CD4-positive, alpha-beta T cell treated with Interleukin-4 for 1 hour (primary cell): ENCODE results near the gene PCNX2.
"Not testable (repeated sequence)": the region's sequence is repeated elsewhere in the genome, so short reads cannot be mapped to it uniquely, and the experiment has no call there.

Experiments used
- DNase-seq, 2 donors: peaks; one replicate each; pipeline ENCODE4 v3.0.0-alpha.2; 2020 to 2022

The PCNX2 gene

DNA sequence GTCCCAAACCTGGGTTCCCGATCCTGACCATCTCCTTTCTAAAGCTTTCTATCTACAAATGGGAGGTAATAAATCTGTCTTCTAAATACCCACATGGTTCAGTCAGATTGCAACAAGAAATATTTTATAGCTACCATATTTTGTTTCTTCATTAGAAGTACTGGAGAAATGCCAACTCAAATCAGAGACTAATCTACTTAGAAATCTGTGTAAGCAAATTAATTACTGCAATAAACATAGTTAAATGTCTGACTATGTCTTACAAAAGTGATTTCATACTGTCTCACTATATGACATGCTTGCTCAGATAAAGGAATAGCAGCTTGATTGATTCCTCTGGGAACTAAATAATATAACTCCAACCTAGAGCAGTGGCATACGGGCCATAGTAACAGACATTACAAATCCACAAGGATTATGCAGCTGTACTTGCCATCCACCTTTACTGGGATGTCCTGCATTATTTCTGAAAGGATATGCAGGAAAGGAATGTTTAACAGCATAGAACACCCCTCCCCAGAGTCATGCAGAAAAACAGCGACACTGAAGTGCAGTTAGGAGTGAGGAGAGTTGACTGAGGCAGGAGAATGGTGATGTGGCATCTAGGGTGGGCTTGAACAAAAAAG lies 80.3 kb downstream of the PCNX2 start:
- DNase-seq = no peak

GRCh38 chr1:233211595-233211994 lies 83.9 kb downstream of the PCNX2 start:
- no peak for DNase-seq

GRCh38 chr1:233211106-233211505 lies 84.4 kb downstream of the PCNX2 start:
- DNase-seq = no peak

- no peak for DNase-seq
Measured at GRCh38 chr1:233209481-233209880, 86.0 kb downstream of the PCNX2 start.

DNA sequence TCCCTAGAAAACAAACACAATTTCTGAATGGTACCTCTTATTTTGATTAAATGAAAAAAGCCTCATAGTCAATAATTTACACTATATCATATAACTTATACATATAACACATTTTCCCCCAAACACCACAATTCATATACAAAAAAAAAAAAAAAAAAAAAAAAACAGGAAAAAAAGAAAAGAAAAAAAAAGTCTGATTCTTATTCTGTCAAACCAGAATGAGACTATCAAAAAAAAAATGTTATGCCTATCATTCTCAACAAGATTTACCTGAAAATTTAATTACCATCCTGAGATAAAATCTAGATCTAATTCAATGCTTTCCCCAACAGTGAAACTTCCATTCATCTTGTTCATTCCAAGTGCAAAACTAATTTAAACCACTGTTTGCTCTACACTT lies 86.8 kb downstream of the PCNX2 start:
- no peak for DNase-seq

DNA sequence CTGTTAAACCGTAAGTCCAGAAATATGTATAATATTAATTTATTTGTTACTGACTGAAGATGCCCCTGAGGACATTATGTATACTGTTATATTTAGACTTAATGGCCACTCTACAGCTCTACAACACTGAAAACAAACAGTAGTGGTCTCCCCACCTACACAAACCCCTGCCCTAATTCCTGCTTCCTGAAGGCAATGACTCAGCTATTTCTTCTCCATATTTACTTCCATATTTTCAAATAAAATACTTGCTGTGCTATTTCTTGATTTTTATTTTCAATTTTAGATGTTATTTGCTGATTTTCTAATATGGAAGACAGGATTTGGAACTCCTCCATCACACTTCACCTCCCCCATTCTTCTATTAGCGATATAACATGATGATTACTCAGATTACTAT lies 97.6 kb downstream of the PCNX2 start:
- DNase-seq = no peak

DNA sequence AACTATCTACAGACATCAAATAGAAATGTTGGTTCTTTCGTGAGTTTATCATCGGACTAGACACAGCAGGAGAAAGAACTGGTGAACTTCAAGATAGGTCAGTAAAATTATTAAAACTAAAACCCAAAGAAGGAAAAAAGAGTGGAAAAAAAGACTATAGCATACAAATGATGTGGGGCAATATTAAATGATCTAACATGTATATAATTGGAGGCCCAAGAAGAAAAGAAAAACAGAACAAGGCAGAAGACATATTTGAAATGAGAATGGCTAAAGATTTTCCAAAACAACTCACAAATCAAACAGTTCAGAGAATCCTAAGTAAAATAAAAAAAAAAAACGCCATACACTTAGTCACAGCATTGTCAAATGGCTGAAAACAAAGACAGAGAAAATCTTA lies 101.8 kb downstream of the PCNX2 start:
- no peak for DNase-seq

- no peak for DNase-seq
Measured at GRCh38 chr1:233190987-233191386, 104.5 kb downstream of the PCNX2 start.

DNA sequence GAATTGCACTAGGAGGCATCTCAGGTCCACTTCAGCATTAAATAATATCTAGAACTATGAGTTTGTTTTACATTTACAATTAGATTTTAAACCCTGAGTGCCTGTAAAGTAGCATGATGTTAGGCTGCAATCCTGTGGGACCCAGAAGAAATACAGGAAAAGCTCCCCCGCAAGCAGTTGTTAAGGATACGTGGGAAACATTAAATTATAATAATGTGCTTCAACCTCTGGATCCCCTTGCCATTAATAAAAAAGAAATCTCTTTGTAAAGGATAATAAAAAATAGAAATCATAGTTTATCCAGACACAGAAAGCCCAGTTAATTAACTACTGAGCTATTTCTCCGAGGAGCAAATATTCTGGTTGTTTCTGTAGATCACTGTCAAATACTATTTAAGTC lies 106.0 kb downstream of the PCNX2 start:
- DNase-seq = no peak

DNA sequence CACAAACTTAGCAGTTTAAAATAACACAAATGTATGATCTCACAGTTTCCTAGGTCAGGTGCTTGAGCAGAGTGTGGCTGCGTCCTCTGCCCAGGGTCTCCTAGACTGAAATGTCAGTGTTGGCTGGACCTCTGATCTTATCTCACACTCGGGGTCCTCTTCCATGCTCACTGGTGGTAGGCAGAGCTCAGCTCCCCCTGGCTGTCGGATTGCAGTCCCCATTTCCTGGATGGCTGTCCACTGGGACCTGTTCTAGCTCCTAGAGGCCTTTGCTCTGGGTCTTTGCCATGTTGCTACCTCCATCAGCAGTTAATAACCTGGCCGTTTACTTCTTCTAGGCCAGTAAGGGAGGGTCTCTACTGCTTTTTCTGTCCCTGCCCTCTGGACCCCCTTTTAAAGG lies 107.5 kb downstream of the PCNX2 start:
- DNase-seq = no peak

DNA sequence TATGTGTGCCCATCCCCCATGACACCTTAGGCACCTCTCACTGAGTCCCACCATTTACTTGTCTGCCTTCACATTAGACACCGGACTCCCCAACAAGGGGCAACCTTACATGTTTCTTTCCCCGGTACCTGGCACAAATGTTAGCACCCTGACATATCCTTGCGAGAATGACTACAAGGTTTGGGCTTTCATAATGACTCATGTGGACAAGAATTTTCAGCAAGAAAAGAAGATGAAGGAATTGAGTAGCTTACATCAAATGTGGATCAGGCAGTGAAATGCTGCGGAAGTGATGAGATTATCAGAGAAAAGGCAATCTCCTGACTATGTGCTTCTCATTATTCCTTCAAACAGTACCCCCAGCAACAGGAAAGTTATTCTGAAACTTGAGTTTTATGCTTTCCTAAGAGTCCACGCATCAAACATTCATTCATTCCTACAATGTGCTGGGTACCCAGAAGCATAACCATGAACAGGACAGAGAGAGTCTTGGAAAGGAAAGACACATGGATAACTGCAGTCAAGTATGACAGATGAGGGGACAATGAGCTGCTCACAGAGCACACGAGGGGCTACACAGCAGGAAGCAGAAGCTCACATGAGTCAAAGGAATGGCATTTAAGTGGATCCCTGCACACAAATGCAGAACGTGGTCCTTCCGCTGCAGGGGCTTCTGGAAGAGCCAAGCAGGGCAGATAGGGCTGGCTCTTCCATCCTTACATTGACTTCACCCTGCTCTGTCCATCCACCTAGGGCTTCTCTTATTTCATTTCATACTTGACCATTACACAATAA lies 112.1 kb downstream of the PCNX2 start:
- DNase-seq = no peak

GRCh38 chr1:233182587-233182986 lies 112.9 kb downstream of the PCNX2 start:
- DNase-seq = no peak

GRCh38 chr1:233180641-233181364 lies 114.7 kb downstream of the PCNX2 start:
- no peak for DNase-seq

DNA sequence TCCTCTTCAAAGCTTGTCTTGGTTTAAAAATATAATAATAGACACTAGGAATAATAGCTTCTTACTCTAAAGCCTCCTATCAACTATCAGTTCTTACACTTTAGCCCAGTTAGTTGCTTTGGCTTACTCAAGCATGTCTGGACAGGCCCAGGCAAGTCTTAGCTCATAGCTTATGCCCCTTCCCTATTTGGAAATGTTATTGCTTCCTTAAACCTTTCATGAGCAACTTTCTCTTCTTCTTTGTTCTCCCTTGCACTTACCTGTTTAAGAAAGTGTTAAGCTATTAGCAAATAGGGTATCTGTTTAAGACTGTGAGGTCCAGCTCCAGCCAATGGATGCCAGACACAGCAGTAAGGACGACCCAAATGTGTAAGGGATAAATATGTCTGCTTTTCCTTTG lies 115.9 kb downstream of the PCNX2 start:
- not testable (repeated sequence) for DNase-seq

DNA sequence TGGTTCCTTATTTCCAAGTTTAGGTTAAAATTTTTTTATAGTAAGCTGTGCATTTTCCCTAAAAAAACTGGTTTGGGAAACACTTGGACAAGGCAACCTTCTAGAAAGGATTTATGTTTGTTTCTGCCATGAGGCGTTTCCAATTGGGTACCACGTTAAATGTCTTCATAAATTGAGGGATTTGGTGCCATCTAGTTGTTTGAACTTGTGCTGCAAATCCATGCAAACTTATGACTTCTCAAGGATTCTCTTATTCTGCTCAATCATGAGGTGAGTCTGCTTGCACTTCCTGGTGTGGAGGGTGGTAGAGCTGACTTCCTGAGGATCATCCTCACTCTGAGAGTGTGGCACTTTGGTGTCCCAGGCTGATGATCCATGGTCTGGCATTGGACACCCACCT lies 123.3 kb downstream of the PCNX2 start:
- no peak for DNase-seq

DNA sequence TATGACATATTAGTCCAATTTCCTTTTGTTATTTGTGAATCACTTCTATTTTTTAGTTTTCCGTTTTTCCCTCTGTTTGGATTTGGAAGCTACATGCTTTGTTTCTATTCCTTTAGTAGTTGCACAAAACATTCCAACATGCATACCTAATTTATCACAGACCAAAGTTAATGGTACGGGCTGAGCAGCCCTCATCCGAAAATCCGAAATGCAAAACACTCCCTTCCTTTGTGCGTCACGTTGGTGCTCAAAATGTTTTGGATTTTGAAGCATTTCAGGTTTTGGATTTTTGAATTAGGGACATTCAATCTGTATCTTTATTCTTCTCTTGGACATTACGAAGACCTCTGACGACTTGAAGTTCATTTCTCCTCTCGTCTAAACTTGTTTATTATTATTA lies 124.8 kb downstream of the PCNX2 start:
- DNase-seq = no peak

DNA sequence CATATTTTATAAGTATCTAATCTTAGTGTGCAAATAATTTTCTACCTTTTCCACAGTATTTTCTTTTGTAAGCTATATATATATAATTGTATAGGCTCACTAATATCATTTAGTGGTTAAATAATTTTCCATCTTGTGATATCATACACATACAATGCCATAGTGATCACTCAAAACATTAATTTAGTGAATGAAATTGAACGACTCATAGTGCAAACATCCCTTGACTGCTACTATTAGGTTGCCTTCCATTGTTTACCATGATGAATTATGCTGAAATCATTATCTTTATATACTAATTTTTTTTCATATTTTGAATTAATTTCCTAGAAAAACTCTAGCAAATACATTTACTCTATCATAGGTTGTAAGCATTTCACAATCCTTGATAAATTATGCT lies 127.1 kb downstream of the PCNX2 start:
- no peak for DNase-seq

DNA sequence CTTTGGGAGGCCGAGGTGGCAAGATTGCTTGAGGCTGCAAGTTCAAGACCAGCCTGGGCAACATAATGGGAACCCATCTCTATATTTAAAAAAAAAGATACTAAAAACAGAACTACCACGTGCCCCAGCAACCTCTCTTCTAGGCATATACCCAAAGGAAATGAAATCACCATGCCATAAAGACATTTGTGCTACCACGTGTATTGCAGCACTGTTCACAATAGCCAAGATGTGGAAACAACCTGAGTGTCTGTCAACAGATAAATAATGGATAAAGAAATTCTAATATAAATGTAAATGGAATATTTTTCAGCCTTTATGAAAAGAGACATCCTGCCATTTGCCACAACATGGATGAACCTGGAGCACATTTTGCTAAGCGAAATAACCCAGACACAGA lies 128.6 kb downstream of the PCNX2 start:
- no peak for DNase-seq

DNA sequence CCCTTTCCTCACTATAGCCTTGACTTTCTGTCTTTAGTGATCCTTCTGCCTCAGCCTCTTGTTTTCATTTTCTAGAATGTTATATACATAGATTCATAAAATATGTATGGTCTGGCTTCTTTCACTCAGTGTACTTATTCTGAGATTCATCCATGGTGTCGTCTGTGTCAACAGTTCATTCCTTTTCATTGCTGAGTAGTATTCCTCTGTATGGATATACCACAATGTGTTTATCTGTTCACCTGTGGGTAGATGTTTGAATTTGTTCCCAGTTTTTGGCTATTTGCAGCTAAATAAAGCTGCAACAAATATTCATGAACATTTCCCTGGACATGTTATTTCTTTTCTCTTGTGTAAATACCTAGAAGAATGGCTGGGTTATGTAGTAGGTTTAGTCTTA lies 131.8 kb downstream of the PCNX2 start:
- DNase-seq = no peak

- no peak for DNase-seq
Measured at GRCh38 chr1:233158322-233158721, 137.2 kb downstream of the PCNX2 start.

GRCh38 chr1:233157245-233157644 lies 138.3 kb downstream of the PCNX2 start:
- no peak for DNase-seq

DNA sequence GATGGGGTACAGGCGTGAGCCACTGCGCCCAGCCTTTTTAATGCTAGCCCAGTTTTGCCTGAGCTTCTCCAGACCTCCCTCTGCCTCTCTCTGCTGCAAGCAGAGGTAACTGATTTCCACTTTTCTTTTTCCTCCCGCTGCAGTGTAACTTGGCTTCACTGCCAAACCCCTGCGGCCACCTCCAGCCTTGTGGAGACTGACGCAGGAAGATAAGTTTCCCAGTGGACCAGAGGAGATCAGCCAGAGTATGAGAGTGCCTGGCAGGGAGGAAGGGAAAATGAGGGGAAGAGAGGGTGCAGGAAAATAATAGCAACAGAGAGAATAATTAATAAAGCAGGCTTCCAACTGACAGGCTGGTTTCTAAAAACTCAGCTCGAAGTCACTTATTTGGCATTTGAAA lies 143.7 kb downstream of the PCNX2 start:
- DNase-seq = no peak

GRCh38 chr1:233144434-233144833 lies 151.1 kb downstream of the PCNX2 start:
- DNase-seq = no peak

- DNase-seq = no peak
Measured at GRCh38 chr1:233143241-233143640, 152.3 kb downstream of the PCNX2 start.
